ENCODE data around the gene MCF2L. TPM values are rescaled to one million over a fixed set of nuclear protein-coding genes. Genes with fewer than 3 reads are reported as not detected.
"Not testable (repeated sequence)": the region's sequence is repeated elsewhere in the genome, so short reads cannot be mapped to it uniquely, and the experiment has no call there.

Gene MCF2L
- polyA plus RNA-seq, 1 donor = 30.9 TPM

DNA sequence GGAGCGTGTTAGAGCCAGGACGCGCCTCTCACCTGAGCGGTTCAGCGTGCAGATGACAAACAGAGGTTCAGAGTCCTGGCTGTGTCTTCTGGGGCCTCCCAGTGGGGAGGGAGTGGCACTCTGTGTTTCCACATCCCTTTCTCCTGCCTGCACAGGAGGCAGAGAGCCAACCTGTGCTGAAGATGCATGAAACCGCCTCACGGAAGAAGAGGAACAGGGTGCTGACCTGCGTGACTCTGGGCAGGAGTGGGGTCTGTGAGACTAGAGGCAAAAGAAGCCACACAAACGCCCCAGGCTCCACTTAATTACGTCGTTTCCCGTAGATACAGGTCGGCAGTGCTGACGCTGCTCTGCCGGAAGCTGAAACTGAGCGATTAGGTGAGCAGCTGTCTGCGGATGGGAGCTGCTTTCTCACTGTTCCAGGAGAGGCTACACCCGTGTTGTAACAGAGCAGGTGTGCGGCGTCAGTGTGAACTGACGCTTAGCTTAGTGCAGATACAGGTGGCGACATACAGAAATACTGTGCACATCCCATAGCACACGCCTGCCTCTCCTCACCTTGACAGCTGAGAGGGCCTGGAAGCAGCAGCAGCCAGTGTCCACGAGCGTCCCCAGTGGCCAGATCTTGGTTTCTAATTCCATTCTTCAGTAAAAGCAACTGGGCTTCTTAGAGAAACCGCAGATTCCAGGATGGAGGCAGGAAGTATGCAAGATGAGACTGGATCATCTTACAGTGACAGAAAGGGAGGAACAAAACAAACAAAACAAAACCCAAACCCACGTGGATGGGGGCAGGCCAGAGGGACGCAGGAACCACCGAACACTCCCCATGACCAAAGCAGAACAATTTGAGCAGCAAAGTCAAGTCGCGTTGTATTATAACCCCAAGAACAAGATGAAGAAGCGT is 37.7 kb upstream of the MCF2L start:
- H3K27ac ChIP-seq (ENCODE audit: low read length) = peak overlapping the region; percentile 97
- 100% methylated on average over 1 of the region's 32 CpGs for WGBS (ENCODE audit: insufficient coverage, low lambda C conversion rate)

DNA sequence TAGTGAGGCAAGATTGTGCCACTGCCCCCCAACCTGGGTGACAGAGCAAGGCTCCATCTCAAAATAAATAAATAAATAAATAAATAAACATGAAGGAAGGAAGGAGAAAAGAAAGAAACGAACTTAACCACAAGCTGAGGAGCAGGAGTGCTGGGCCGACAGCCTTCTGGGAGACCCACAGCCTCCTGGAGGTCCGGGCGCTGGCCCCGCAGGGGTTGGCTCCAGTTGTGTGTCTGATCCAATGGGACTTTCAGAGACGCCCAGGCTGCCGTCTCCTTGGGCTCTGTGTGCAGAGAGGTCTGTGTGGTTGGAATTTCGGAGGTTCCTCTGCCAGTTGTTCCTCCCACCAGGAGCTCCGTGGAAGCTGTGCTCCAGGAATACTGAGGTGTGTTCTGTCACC is 36.0 kb upstream of the MCF2L start:
- no peak overlapping the region for H3K4me3 ChIP-seq (ENCODE audit: low read length)
- no peaks in the 10 kb centered on the region for H3K36me3 ChIP-seq (ENCODE audit: control insufficient read depth, insufficient read depth, low read length)
- WGBS (ENCODE audit: insufficient coverage, low lambda C conversion rate) = no CpG with 5 or more reads among the region's 9 CpGs
- no peak overlapping the region for H3K27ac ChIP-seq (ENCODE audit: low read length)
- no peaks in the 10 kb centered on the region for H3K9me3 ChIP-seq (ENCODE audit: control insufficient read depth, low read depth, low read length)
- no peaks in the 10 kb centered on the region for H3K27me3 ChIP-seq (ENCODE audit: control insufficient read depth, insufficient read depth, low read length)
- DNase-seq = no peak
- H3K4me1 ChIP-seq (ENCODE audit: control insufficient read depth, insufficient read depth, low read length) = peaks cover 33% of the 10 kb centered on the region

More for the DNA sequence above, 37.7 kb upstream of the MCF2L start:
- Histone ChIP-seq H3K4me1 (ENCODE audit: control insufficient read depth, insufficient read depth, low read length) (peaks cover 34% of the 10 kb centered on the region), H3K27me3 (ENCODE audit: control insufficient read depth, insufficient read depth, low read length) (no peaks in the 10 kb centered on the region), H3K4me3 (ENCODE audit: low read length) (peak overlapping the region; percentile 32), H3K9me3 (ENCODE audit: control insufficient read depth, low read depth, low read length) (no peaks in the 10 kb centered on the region), H3K36me3 (ENCODE audit: control insufficient read depth, insufficient read depth, low read length) (no peaks in the 10 kb centered on the region)
- peak; percentile 92 to 96 for DNase-seq

DNA sequence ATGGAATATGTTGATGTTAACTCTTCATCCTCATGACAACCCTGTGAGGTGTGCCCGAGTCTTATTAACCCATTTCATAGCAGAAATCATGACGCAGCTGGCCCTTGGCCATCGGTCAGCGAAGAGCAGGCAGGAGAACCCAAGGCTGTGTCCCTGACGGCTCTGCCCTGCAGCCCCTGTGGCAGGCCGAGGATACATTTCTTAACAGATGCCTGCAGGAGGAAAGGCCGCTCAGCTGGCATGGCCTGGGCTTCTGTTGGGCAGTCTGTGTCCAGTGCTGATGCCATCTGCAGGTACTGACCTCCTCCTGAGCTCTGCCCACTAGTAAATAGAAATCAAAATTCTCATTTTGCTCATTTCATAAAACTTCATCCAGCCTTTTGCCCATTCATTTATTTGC is 35.4 kb upstream of the MCF2L start:
- Histone ChIP-seq H3K27me3 (ENCODE audit: control insufficient read depth, insufficient read depth, low read length) (no peaks in the 10 kb centered on the region), H3K9me3 (ENCODE audit: control insufficient read depth, low read depth, low read length) (no peaks in the 10 kb centered on the region), H3K4me1 (ENCODE audit: control insufficient read depth, insufficient read depth, low read length) (peaks cover 27% of the 10 kb centered on the region), H3K4me3 (ENCODE audit: low read length) (no peak overlapping the region), H3K27ac (ENCODE audit: low read length) (no peak overlapping the region), H3K36me3 (ENCODE audit: control insufficient read depth, insufficient read depth, low read length) (no peaks in the 10 kb centered on the region)
- no CpG with 5 or more reads among the region's 7 CpGs for WGBS (ENCODE audit: insufficient coverage, low lambda C conversion rate)
- DNase-seq = no peak

DNA sequence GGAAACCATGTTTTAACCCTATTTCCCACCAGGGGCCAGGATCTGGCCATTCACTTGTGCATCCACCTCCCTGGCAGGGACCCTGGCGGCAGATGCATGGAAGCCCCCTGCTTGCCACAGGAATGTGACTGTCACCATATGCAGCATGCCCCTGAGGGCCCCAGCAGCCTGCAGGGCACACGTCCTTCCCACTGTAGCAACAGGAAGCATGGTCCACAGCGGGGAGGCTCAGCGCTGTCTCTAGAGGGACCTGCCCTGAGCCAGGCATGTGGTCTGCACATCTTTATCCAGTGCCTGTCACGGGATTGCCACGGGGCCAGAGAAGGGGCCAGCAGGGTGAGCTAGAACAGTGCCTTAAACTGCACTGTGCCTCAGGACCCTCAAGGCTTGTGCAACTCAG is 34.9 kb upstream of the MCF2L start:
- Histone ChIP-seq H3K9me3 (ENCODE audit: control insufficient read depth, low read depth, low read length) (no peaks in the 10 kb centered on the region), H3K36me3 (ENCODE audit: control insufficient read depth, insufficient read depth, low read length) (no peaks in the 10 kb centered on the region), H3K27ac (ENCODE audit: low read length) (no peak overlapping the region), H3K4me3 (ENCODE audit: low read length) (no peak overlapping the region), H3K4me1 (ENCODE audit: control insufficient read depth, insufficient read depth, low read length) (peaks cover 25% of the 10 kb centered on the region), H3K27me3 (ENCODE audit: control insufficient read depth, insufficient read depth, low read length) (no peaks in the 10 kb centered on the region)
- no peak for DNase-seq
- WGBS (ENCODE audit: insufficient coverage, low lambda C conversion rate) = no CpG with 5 or more reads among the region's 6 CpGs

DNA sequence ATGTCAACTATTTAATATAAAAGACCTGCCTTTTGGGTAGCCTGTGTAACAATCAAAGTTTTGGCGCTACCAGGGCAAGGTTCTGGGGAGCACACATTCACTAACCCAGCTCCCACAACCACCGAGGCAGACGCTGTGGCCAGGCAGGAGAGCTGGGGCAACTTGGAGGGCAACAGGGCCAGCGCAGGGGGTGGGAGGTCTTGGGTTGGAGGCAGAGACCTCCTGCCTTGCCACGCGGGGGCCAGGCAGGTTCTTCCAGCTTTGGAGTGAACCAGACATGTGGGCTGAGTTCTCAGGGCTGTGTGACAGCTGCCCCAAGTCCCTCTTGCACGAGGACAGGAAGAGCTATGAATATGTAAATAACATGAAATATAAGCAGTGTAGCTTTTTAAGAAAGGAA is 30.3 kb upstream of the MCF2L start:
- DNase-seq = no peak
- Histone ChIP-seq H3K4me3 (ENCODE audit: low read length) (no peak overlapping the region), H3K27me3 (ENCODE audit: control insufficient read depth, insufficient read depth, low read length) (no peaks in the 10 kb centered on the region), H3K36me3 (ENCODE audit: control insufficient read depth, insufficient read depth, low read length) (no peaks in the 10 kb centered on the region), H3K9me3 (ENCODE audit: control insufficient read depth, low read depth, low read length) (peaks cover under 1% of the 10 kb centered on the region), H3K27ac (ENCODE audit: low read length) (no peak overlapping the region), H3K4me1 (ENCODE audit: control insufficient read depth, insufficient read depth, low read length) (peaks cover 3% of the 10 kb centered on the region)
- no CpG with 5 or more reads among the region's 7 CpGs for WGBS (ENCODE audit: insufficient coverage, low lambda C conversion rate)

DNA sequence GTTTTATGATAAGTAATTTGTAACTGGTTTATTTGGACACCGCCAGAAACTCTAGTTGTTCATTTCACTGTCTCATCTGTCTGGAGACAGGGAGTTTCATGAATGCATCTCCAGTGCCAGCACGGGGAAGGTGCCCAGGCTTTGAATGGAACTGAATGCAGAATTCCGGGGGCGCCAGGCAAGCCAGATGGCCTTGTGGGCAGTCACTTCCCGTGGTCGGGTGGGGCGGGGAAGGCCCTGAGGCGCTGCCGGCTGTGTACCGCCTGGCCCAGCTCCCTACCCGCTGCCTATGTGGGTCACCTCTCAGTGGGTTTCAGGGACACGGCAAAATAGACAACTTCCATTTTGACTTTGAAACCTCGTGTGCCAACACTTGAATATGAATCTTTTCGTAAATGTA is 28.8 kb upstream of the MCF2L start:
- H3K4me1 ChIP-seq (ENCODE audit: control insufficient read depth, insufficient read depth, low read length) = peaks cover 7% of the 10 kb centered on the region
- H3K4me3 ChIP-seq (ENCODE audit: low read length) = no peak overlapping the region
- H3K9me3 ChIP-seq (ENCODE audit: control insufficient read depth, low read depth, low read length) = peaks cover 5% of the 10 kb centered on the region
- no peak overlapping the region for H3K27ac ChIP-seq (ENCODE audit: low read length)
- no peaks in the 10 kb centered on the region for H3K36me3 ChIP-seq (ENCODE audit: control insufficient read depth, insufficient read depth, low read length)
- 40% methylated on average over 1 of the region's 14 CpGs for WGBS (ENCODE audit: insufficient coverage, low lambda C conversion rate)
- no peaks in the 10 kb centered on the region for H3K27me3 ChIP-seq (ENCODE audit: control insufficient read depth, insufficient read depth, low read length)
- DNase-seq = no peak

DNA sequence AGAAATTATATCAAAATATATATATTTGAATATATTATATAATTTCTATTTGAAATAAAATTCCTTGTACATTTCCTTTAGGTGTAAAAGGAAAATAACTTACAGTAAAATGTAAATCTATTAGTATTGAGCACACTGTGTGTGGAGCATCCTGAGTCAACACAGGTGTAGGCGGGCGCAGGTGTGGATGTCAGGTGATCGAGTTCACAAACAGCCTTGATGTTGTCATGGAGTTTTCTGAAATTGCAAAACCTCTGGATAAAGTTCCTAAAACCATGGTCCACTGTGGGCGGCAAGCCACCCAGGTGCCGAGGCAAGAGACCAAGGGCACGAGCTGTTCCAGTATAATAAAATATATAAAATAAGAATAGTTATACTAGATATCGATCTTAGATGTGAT is 27.7 kb upstream of the MCF2L start:
- Histone ChIP-seq H3K9me3 (ENCODE audit: control insufficient read depth, low read depth, low read length) (peaks cover 5% of the 10 kb centered on the region), H3K27ac (ENCODE audit: low read length) (no peak overlapping the region), H3K36me3 (ENCODE audit: control insufficient read depth, insufficient read depth, low read length) (no peaks in the 10 kb centered on the region), H3K4me3 (ENCODE audit: low read length) (no peak overlapping the region), H3K27me3 (ENCODE audit: control insufficient read depth, insufficient read depth, low read length) (no peaks in the 10 kb centered on the region), H3K4me1 (ENCODE audit: control insufficient read depth, insufficient read depth, low read length) (peaks cover 7% of the 10 kb centered on the region)
- WGBS (ENCODE audit: insufficient coverage, low lambda C conversion rate) = no CpG with 5 or more reads among the region's 7 CpGs
- DNase-seq = no peak

DNA sequence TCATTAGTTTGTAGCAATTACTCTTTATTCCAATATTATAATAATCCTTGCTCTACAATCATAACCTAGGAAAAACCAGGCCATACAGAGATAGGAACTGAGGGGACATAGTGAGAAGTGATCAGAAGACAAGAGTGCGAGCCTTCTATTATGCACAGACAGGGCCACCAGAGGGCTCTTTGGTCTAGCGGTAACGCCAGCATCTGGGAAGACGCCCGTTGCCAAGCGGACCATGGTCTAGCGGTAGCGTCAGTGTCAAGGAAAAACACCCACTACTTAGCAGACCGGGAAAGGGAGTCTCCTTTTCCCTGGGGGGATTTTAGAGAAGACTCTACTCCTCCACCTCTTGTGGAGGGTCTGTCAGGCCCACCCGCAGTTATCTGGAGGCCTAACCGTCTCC is 27.2 kb upstream of the MCF2L start:
- WGBS (ENCODE audit: insufficient coverage, low lambda C conversion rate) = no CpG with 5 or more reads among the region's 11 CpGs
- H3K27ac ChIP-seq (ENCODE audit: low read length); H3K27me3 ChIP-seq (ENCODE audit: control insufficient read depth, insufficient read depth, low read length); H3K9me3 ChIP-seq (ENCODE audit: control insufficient read depth, low read depth, low read length); H3K36me3 ChIP-seq (ENCODE audit: control insufficient read depth, insufficient read depth, low read length); DNase-seq; H3K4me1 ChIP-seq (ENCODE audit: control insufficient read depth, insufficient read depth, low read length); H3K4me3 ChIP-seq (ENCODE audit: low read length): not testable (repeated sequence)

DNA sequence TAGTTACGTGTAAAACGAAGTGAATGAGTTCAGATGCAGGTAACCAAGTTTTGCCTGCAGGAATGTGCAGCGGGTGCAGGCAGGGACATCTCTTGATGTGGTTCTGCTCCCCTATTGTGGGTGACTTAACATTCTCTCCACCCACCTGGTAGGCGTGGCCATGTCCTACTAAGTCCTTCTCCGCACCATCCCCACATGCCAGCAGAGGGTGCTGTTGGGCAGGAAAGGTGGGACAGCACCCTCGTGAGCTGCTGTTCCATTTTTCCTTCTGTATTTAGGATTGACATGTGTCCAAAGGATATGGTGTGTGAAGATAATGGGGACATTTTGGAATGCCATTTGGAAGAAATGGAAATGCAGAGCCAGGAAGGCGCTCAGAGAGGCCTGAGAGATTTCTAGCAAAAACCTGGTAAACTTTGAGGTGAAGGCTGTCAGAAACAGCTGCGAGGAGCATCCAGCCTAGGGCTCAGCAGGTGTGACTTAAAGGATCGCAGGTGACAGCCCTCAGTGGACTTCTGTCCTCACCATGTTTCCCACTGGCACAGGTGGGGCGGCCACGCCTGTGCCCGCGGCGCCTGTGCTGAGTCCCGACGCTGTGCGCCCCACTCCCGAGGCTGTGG is 26.2 kb upstream of the MCF2L start:
- Histone ChIP-seq H3K27ac (ENCODE audit: low read length) (peak overlapping the region; percentile 42), H3K4me1 (ENCODE audit: control insufficient read depth, insufficient read depth, low read length) (peaks cover 7% of the 10 kb centered on the region), H3K27me3 (ENCODE audit: control insufficient read depth, insufficient read depth, low read length) (no peaks in the 10 kb centered on the region), H3K9me3 (ENCODE audit: control insufficient read depth, low read depth, low read length) (peaks cover 5% of the 10 kb centered on the region), H3K4me3 (ENCODE audit: low read length) (peak overlapping the region; percentile 41), H3K36me3 (ENCODE audit: control insufficient read depth, insufficient read depth, low read length) (no peaks in the 10 kb centered on the region)
- 0% methylated on average over 1 of the region's 18 CpGs for WGBS (ENCODE audit: insufficient coverage, low lambda C conversion rate)
- DNase-seq = peak; percentile 94 to 96

DNA sequence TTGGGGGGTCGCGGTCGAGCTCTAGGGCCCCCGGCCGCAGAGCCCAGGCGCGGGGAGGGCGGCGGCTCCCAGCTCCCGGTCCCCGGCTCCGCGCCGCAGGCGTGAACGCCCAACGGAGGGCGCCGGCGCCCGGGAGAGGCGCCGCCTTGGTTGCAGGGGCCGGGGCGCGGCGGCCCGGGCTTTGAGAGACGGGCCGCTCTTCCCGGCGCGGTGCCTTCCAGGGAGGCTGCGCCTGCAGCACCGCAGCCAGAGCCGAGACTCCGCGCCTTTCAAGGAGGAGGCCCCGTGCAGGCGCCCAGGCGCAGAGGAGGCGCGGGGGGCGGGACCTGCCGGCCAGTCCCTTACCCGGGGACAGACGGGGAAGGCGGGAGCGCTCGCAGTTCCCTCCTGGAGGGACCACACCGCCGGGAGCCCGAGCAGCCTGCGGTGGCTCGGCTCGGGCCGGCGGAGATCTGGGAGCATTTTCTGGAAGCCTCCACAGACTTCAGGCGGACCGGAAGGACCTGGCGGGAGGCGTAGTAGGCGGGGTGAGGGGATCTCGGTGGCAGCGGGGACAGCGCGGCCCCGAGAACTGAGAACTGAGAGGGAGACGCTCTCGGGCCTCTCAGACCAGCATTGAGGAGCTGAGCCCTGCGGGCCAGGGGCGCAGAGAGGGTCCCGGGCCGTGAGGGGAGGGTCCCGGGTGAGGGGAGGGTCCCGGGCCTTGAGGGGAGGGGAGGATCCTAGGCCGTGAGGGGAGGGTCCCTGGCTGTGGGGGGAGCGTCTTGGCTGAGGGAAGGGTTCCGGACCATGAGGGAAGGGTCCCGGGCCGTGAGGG is 25.5 kb upstream of the MCF2L start:
- Histone ChIP-seq H3K9me3 (ENCODE audit: control insufficient read depth, low read depth, low read length) (peaks cover 5% of the 10 kb centered on the region), H3K27ac (ENCODE audit: low read length) (peak overlapping the region; percentile 48), H3K4me1 (ENCODE audit: control insufficient read depth, insufficient read depth, low read length) (peaks cover 7% of the 10 kb centered on the region), H3K4me3 (ENCODE audit: low read length) (peak overlapping the region; percentile 62), H3K27me3 (ENCODE audit: control insufficient read depth, insufficient read depth, low read length) (no peaks in the 10 kb centered on the region), H3K36me3 (ENCODE audit: control insufficient read depth, insufficient read depth, low read length) (no peaks in the 10 kb centered on the region)
- peak; percentile 35 to 69 for DNase-seq
- no CpG with 5 or more reads among the region's 81 CpGs for WGBS (ENCODE audit: insufficient coverage, low lambda C conversion rate)

All from large intestine (tissue), 3 donors.